H7 (cell line): Measurements from ENCODE around the gene DNAH14. TPM values are rescaled to one million over a fixed set of nuclear protein-coding genes. Genes with fewer than 3 reads are reported as not detected.
"Not testable (repeated sequence)": the region's sequence is repeated elsewhere in the genome, so short reads cannot be mapped to it uniquely, and the experiment has no call there.

Experiments used
- DNase-seq: peaks from one replicate; pipeline ENCODE4 v3.0.0; 2012
- H3K27me3 ChIP-seq: 2 replicates; pipeline ENCODE4 v1.6.0; 2011; ENCODE audit warnings: mild to moderate bottlenecking, low read length; ENCODE audit not compliant: control insufficient read depth, insufficient read depth
- H3K36me3 ChIP-seq: replicated peaks from 2 replicates; pipeline ENCODE4 v1.5.1; 2011; ENCODE audit warnings: low read length; ENCODE audit not compliant: control insufficient read depth, insufficient read depth
- H3K4me3 ChIP-seq: 2 replicates; pipeline ENCODE4 v1.5.1; 2011; ENCODE audit warnings: low read depth, mild to moderate bottlenecking, control low read depth, low read length, moderate library complexity; ENCODE audit not compliant: insufficient read depth
- total RNA-seq: library from RNA; depleted of rRNA; stranded (reverse); fragments of >200 nt; shearing (Covaris generic); gene quantifications from 2 replicates; pipeline ENCODE4 v1.2.3, GENCODE V29; 2014

DNAH14 gene
- total RNA-seq, 1 experiment from 2014 or later: 42.9 TPM

DNA sequence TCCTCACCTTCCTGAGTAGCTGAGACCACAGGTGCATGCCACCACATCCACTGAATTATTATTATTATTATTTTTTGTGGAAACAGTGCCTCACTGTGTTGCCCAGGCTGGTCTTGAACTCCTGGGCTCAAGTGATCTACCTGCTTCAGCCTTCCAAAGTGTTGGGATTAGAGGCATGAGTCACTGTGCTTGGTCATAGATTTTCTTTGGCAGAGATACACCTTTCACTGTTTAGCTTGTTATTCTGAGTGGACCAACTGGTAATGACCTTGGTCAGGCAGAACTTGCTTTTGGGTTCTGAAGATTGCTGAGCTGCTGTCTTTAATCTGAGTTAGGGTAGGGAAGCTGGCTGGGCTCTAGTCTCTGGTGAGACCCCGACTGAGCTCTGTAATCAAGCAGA, 66.8 kb downstream of the DNAH14 start:
- no peak for DNase-seq
- H3K4me3 ChIP-seq: no peak overlapping the region
- H3K27me3 ChIP-seq: no peaks in the 10 kb centered on the region
- no peaks in the 10 kb centered on the region for H3K36me3 ChIP-seq

DNA sequence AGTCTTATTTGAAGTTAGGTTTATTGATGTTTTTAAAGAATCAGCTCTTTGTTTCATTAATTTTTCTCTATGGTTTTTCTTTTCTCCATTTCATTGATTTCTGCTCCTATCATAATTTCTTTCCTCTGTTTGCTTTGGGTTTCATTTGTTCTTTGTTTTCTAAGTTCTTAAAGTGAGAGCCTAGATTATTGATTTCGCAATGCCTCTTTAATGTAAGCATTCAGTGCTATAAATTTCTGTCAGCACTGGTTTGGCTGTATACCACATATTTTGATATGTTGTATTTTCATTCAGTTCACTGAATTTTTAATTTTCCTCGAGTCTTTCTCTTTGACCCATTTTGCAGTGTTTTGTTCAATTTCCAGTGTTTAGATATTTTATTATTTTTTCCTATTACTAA, 68.7 kb downstream of the DNAH14 start:
- Histone ChIP-seq H3K36me3 (no peaks in the 10 kb centered on the region), H3K27me3 (no peaks in the 10 kb centered on the region; the same call in 1 of the 2 replicates), H3K4me3 (no peak overlapping the region)
- DNase-seq: no peak

DNA sequence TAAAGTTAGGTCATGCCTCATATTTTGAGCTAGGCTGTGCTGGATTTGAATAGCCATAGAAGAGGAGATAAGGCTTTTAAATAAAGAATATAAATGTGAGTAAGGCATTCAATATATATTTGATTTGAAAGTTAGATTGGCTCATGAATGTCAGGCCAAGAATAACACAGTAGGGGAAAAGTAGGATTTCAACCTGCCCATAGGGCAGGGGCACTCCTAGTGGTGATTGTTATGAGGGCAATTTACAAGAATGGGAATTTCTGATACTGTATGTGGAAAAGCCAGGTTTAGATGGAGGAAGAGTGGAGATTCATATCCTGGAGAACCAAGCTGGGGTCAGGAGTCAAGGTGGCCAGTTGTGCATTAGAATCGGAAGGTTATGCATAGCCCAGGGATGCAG, 74.9 kb downstream of the DNAH14 start:
- no peaks in the 10 kb centered on the region; the same call in 1 of the 2 replicates for H3K27me3 ChIP-seq
- DNase-seq: peak; percentile 3
- H3K36me3 ChIP-seq: no peaks in the 10 kb centered on the region
- no peak overlapping the region for H3K4me3 ChIP-seq

DNA sequence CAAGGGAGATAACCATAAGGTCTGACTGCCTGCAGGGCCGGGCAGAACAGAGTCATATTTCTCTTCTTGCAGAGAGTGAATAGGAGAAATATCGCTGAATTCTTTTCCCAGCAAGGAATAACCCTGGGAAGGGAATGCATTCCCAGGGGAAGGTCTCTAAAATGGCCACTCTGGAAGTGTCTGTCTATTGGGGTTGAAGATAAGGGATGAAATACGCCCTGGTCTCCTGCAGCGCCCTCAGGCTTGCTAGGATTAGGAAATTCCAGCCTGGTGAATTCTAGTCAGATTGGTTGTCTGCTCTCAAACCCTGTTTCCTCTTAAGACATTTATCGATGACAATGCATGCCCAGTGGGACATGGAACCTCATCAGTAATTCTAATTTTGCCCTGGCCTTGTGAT, 76.9 kb downstream of the DNAH14 start:
- not testable (repeated sequence) for H3K4me3 ChIP-seq, H3K27me3 ChIP-seq, H3K36me3 ChIP-seq, DNase-seq

DNA sequence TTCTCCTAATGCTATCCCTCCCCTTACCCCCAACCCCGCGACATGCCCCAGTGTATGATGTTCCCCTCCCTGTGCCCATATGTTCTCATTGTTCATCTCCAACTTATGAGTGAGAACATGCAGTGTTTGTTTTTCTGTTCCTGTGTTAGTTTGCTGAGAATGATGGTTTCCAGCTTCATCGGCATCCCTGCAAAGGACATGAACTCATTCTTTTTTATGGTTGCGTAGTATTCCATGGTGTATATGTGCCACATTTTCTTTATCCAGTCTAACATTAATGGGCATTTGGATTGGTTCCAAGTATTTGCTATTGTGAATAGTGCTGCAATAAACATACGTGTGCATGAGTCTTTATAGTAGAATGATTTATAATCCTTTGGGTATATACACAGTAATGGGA, 78.6 kb downstream of the DNAH14 start:
- H3K36me3 ChIP-seq, DNase-seq, H3K4me3 ChIP-seq, H3K27me3 ChIP-seq: not testable (repeated sequence)

DNA sequence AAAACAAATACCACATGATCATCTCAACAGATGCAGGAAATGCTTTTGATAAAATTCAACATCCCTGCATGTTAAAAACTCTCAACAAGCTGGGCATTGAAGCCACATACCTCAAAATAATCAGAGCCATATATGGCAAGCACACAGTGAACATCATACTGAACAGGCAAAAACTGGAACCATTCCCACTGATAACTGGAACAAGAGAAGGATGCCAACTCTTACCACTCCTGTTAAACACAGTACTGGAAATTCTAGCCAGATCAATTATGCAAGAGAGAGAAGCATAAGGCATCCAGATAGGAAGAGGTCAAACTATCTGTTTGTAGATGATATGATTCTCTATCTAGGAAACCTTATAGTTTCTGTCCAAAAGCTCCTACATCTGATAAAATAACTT, 91.6 kb downstream of the DNAH14 start:
- Histone ChIP-seq H3K27me3 (no peaks in the 10 kb centered on the region), H3K4me3 (no peak overlapping the region), H3K36me3 (no peaks in the 10 kb centered on the region)
- DNase-seq: no peak

DNA sequence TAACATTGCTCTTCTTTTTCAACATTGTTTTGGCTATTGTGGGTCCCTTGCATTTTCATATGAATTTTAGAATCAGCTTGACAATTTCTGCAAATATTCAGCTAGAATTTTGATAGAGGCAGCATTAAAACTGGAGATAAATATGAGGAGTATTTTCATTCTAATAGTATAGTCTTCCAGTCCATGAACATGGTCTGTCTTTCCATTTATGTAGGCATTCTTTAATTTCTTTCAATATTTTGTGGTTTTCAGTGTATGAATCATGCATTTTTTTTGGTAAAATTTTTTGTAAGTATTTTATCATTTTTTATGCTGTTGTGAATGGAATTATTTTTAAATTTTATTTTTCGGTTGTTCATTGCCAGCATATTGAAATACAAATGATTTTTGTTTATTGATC, 97.2 kb downstream of the DNAH14 start:
- H3K4me3 ChIP-seq: no peak overlapping the region
- H3K36me3 ChIP-seq: no peaks in the 10 kb centered on the region
- H3K27me3 ChIP-seq: no peaks in the 10 kb centered on the region
- no peak for DNase-seq

DNA sequence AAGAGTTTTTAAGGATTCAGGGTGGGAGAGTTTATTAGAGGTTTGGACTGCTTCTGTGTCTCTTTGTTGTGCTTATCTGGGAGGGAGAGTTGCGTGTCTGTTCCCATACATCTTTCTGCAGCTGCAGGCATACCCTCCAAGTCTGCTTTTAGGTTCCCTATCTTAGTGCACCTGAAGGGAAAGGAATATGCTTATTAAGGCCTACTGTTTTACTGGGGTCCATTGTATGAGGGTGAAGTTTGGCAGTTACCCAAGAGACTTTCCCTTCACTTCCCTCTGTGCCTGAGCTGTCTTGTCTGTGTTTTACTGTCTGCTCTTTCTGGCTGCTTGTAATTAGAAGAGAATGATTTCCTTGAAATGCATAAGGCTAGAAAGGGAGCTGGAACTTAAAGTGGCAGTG, 107.0 kb downstream of the DNAH14 start:
- not testable (repeated sequence) for H3K27me3 ChIP-seq, H3K4me3 ChIP-seq, DNase-seq

DNA sequence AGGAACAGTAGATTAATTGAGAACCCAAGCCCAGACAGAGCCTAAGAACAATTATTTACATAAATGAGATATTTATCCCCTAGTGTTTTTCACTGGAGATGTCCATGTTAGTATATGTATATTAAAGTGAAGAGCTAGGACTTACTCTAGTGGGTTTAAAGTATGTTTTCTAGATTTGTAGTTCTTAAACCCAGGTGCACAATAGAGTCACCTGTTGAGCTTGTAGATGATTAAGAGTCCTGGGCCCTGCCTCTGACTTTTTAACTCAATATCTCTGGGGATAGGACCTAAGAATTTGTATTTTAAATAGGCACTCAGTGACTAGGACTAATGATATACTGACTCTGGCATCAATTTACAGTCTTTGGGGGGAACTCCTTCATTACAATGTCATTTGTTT, 112.8 kb downstream of the DNAH14 start:
- DNase-seq: no peak
- Histone ChIP-seq H3K27me3 (no peaks in the 10 kb centered on the region), H3K36me3 (no peaks in the 10 kb centered on the region), H3K4me3 (no peak overlapping the region)

More for the DNA sequence above, 107.0 kb downstream of the DNAH14 start:
- not testable (repeated sequence) for H3K36me3 ChIP-seq

DNA sequence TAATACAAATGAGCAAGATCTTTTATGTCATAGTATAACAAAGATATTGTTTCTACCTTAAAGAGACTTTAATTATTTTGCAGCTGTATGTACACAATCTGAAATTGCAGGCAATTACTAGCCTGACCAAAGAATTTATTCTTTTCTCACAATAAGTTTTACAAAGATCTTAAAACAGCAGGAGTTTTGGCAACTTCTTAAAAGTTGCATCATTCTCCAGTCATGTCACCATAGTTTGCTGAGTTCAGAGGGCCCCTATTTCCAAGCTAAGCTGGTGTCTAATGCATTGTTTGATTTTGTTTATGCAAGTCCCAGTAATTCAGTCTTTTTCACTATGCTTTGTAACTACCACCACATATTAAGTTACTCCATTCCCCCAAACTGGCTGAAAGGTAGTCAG, 114.8 kb downstream of the DNAH14 start:
- Histone ChIP-seq H3K36me3 (no peaks in the 10 kb centered on the region), H3K27me3 (no peaks in the 10 kb centered on the region), H3K4me3 (no peak overlapping the region)
- DNase-seq: no peak

DNA sequence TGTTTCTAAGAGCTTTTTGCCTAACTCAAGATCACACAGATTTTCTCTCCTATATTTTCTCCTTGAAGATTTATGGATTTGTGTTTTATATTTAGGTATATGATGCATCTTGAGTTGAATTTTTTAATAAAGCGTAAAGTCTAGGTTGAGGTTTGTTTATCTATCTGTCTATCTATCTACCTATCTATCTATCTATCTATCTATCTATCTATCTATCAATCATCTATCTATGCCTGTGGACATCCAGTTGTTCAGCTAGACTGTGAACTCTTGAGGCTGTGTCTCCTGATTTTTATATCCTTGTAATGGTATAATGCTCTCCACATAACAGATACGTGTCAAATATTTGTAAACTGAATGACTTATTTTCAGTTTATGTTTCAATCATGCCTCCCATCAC, 120.1 kb downstream of the DNAH14 start:
- Histone ChIP-seq H3K36me3 (no peaks in the 10 kb centered on the region), H3K27me3 (no peaks in the 10 kb centered on the region), H3K4me3 (no peak overlapping the region)
- no peak for DNase-seq

DNA sequence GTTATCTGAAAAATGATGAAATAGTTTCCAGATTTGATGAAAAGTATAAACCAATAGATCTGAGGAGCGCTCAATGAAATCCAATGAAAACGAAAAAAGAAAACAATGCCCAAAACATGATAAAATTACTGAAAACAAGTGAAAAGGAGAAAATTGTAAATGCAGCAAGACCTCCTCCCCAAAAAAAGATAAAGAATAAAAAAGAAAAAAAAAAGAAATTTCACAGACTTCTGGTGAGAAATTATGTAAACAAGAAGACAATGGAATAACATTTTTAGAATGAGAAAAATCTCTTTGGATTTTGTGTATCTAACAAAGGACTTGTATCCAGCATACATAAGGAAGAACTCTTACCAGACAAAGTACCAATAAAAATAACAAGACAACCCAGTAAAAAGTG, 134.2 kb downstream of the DNAH14 start:
- Histone ChIP-seq H3K36me3 (no peaks in the 10 kb centered on the region), H3K4me3 (no peak overlapping the region)
- no peak for DNase-seq

DNA sequence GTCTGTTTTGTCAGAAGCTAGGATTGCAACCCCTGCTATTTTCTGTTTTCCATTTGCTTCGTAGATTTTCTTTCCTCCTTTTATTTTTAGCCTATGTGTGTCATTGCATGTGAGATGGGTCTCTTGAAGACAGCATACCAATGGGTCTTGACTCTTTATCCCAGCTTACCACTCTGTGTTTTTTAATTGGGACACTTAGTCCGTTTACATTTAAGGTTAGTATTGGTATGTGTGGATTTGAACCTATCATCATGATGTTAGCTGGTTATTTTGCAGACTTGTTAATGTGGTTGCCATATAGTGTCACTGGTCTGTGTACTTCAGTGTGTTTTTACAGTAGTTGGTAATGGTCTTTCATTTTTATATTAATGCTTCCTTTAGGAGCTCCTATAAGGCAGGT, 141.5 kb downstream of the DNAH14 start:
- no peaks in the 10 kb centered on the region for H3K36me3 ChIP-seq
- H3K4me3 ChIP-seq: no peak overlapping the region
- H3K27me3 ChIP-seq: no peaks in the 10 kb centered on the region
- DNase-seq: no peak

More for the DNA sequence above, 134.2 kb downstream of the DNAH14 start:
- H3K27me3 ChIP-seq: no peaks in the 10 kb centered on the region

DNA sequence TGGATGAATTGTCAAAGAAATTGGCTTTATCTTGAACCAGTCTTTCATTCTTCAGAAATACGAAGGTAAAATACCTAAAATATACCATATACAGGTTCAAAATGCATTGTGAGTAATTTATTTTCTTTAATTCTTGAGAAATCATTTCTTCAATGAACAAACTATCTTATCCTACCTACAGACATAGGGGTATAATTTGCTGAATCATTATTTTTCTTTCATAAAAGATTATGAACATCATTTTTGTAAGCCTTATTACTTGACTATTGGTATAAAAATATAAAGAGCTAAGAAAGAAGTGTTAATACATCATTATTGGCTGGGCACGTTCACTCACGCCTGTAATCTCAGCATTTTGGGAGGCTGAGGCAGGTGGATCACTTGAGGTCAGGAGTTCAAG, 167.7 kb downstream of the DNAH14 start:
- Histone ChIP-seq H3K27me3 (no peaks in the 10 kb centered on the region), H3K4me3 (no peak overlapping the region), H3K36me3 (no peaks in the 10 kb centered on the region)
- no peak for DNase-seq

DNA sequence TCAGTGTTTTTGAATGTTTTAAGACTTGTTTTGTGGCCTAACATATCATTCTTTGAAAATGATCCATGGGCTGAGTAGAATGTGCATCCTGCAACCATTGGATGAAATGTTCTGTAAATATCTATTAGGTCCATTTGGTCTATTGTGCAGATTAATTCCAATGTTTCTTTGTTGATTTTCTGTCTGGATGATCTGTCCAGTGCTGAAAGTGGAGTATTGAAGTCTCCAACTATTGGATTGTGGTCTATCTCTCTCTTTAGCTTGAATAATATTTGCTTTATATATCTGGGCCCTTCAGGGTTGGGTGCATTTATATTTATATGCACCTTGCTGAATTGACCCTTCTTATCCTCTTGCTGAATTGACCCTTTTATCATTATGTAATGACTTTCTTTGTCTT, 181.5 kb downstream of the DNAH14 start:
- Histone ChIP-seq H3K27me3 (no peaks in the 10 kb centered on the region), H3K36me3 (no peaks in the 10 kb centered on the region), H3K4me3 (no peak overlapping the region)
- DNase-seq: no peak

DNA sequence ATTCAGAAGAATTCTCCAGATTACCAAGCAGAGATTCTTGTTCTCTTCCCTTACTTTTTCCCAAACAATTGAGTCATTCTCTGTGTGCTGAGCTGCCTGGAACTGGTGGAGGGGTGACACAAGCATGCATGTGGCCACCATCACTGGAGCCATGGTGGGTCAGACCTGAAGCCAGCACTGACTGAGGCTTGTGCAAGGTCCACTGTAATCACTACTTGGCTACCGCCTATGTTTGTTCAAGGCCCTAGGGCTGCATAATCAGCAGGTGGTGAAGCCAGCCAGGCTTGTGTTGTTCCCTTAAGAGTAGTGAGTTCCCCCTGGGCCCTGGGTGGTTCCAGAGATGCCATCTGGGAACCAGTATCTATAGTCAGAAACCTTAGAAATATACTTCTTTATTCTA, 183.8 kb downstream of the DNAH14 start:
- no peak overlapping the region for H3K4me3 ChIP-seq
- no peak for DNase-seq
- no peaks in the 10 kb centered on the region for H3K27me3 ChIP-seq
- no peaks in the 10 kb centered on the region for H3K36me3 ChIP-seq
